ENCODE data around the gene CCDC187. TPM values are rescaled to one million over a fixed set of nuclear protein-coding genes. Genes with fewer than 3 reads are reported as not detected.

The CCDC187 gene
- total RNA-seq, 1 donor from 2014 or later: 0.69 TPM

GRCh38 chr9:136300016-136300545 is 3.8 kb downstream of the CCDC187 start:
- H3K4me1 Mint-ChIP-seq: peaks cover 3% of the 10 kb centered on the region
- no peak overlapping the region for H3K4me3 Mint-ChIP-seq
- POLR2A ChIA-PET: no interaction called here
- intact Hi-C loops (cut with micrococcal nuclease): no loop called here
- ATAC-seq (ENCODE audit: low read depth): no peak
- no peaks in the 10 kb centered on the region for H3K27me3 Mint-ChIP-seq
- H3K27ac Mint-ChIP-seq: no peak overlapping the region
- no peaks in the 10 kb centered on the region for H3K9me3 Mint-ChIP-seq
- DNase-seq: no peak
- TF ChIP-seq CTCF (IDR thresholded peaks at IDR 0.05): no peak
- H3K36me3 Mint-ChIP-seq (ENCODE audit: low read depth): no peaks in the 10 kb centered on the region
- CTCF ChIA-PET: no interaction called here

- Mint-ChIP-seq H3K4me3 (no peak overlapping the region), H3K27me3 (no peaks in the 10 kb centered on the region), H3K27ac (no peak overlapping the region), H3K9me3 (no peaks in the 10 kb centered on the region), H3K4me1 (peaks cover 3% of the 10 kb centered on the region), H3K36me3 (ENCODE audit: low read depth) (no peaks in the 10 kb centered on the region)
- POLR2A ChIA-PET: no interaction called here
- DNase-seq: no peak
- ATAC-seq (ENCODE audit: low read depth): no peak
- no peak for TF ChIP-seq CTCF (IDR thresholded peaks at IDR 0.05)
- intact Hi-C loops (cut with micrococcal nuclease): no loop called here
- CTCF ChIA-PET: no interaction called here
Observed at GRCh38 chr9:136299541-136299940, 4.4 kb downstream of the CCDC187 start.

- H3K36me3 Mint-ChIP-seq (ENCODE audit: low read depth): no peaks in the 10 kb centered on the region
- no peak overlapping the region for H3K27ac Mint-ChIP-seq
- intact Hi-C loops (cut with micrococcal nuclease): no loop called here
- no peak overlapping the region for H3K4me3 Mint-ChIP-seq
- DNase-seq: no peak
- ATAC-seq (ENCODE audit: low read depth): no peak
- CTCF ChIA-PET: no interaction called here
- no peak for TF ChIP-seq CTCF (IDR thresholded peaks at IDR 0.05)
- H3K27me3 Mint-ChIP-seq: no peaks in the 10 kb centered on the region
- peaks cover 3% of the 10 kb centered on the region for H3K4me1 Mint-ChIP-seq
- no peaks in the 10 kb centered on the region for H3K9me3 Mint-ChIP-seq
- POLR2A ChIA-PET: no interaction called here
Observed at GRCh38 chr9:136299116-136299515, 4.8 kb downstream of the CCDC187 start.

- peaks cover 3% of the 10 kb centered on the region for H3K4me1 Mint-ChIP-seq
- H3K9me3 Mint-ChIP-seq: no peaks in the 10 kb centered on the region
- intact Hi-C loops (cut with micrococcal nuclease): no loop called here
- ATAC-seq (ENCODE audit: low read depth) (no peak), DNase-seq (no peak)
- H3K36me3 Mint-ChIP-seq (ENCODE audit: low read depth): no peaks in the 10 kb centered on the region
- no peak overlapping the region for H3K27ac Mint-ChIP-seq
- ChIA-PET CTCF (no interaction called here), POLR2A (no interaction called here)
- no peak for TF ChIP-seq CTCF (IDR thresholded peaks at IDR 0.05)
- H3K27me3 Mint-ChIP-seq: no peaks in the 10 kb centered on the region
- H3K4me3 Mint-ChIP-seq: no peak overlapping the region
Observed at GRCh38 chr9:136297766-136298735, 5.8 kb downstream of the CCDC187 start.

GRCh38 chr9:136297016-136297691 is 6.7 kb downstream of the CCDC187 start:
- no peak for TF ChIP-seq CTCF (IDR thresholded peaks at IDR 0.05)
- ChIA-PET CTCF (interaction anchor here (1.5 kb wide), 1 partner anchor 11 kb away, joined by 3 read pairs; no protein-coding TSS in a partner anchor), POLR2A (no interaction called here)
- no peak for DNase-seq
- Mint-ChIP-seq H3K9me3 (no peaks in the 10 kb centered on the region), H3K27me3 (no peaks in the 10 kb centered on the region), H3K36me3 (ENCODE audit: low read depth) (no peaks in the 10 kb centered on the region), H3K27ac (no peak overlapping the region), H3K4me1 (peaks cover 3% of the 10 kb centered on the region), H3K4me3 (no peak overlapping the region)
- ATAC-seq (ENCODE audit: low read depth): no peak
- intact Hi-C loops (cut with micrococcal nuclease): no loop called here

Measured in activated B cell treated with CpG ODN at 0.5 μM for 24 hours (primary cell).